GM12878 (cell line): ENCODE measurements around the gene MYLK4. TPM values are rescaled to one million over a fixed set of nuclear protein-coding genes. Genes with fewer than 3 reads are reported as not detected.

Source experiments
- FOXK2 ChIP-seq: fragments of 450-650 bp; IDR thresholded peaks from 2 replicates; pipeline ENCODE4 v1.6.1; 2017; ENCODE audit warnings: mild to moderate bottlenecking, moderate library complexity
- KAT2A ChIP-seq: conservative IDR thresholded peaks from 2 replicates; pipeline ENCODE4 v1.6.1; 2011; ENCODE audit warnings: low read depth, low read length; ENCODE audit not compliant: control insufficient read depth
- polyA plus RNA-seq, 11 experiments: library from polyadenylated mRNA; depleted of rRNA in 4 of 11; unstranded in 6 of 11; stranded (reverse) in 5 of 11; fragments of >200 nt; fragmentation: Nextera tagmentation in 4 of 11; fragmentation: Illumina TruSeq in 1 of 11; extraction: Ambion mirVana in 4 of 11; extraction: Trizol in 1 of 11; gene quantifications; 1 replicate in 1 of 11; 2 replicates in 10 of 11; pipeline versions ENCODE4 v1.2.1 to v1.2.3, GENCODE V29; 2011 to 2016; ENCODE audit warnings: inconsistent platforms in 2 of 11, missing spikeins in 2 of 11, low read depth in 1 of 11
- total RNA-seq, 4 experiments: library from RNA; depleted of rRNA in 3 of 4; stranded (reverse); fragments of >200 nt in 3 of 4; fragmentation: Illumina TruSeq in 1 of 4; extraction: Trizol in 1 of 4; gene quantifications; 2 replicates each; pipeline versions ENCODE4 v1.2.1 to v1.2.3, GENCODE V29; 2013 to 2021
- TF ChIP-seq, protein P1 (sequence below): fragments of 450-650 bp; IDR thresholded peaks from 2 replicates; pipeline ENCODE4 v1.6.1; 2018; ENCODE audit warnings: mild to moderate bottlenecking, low read depth, moderate library complexity; ENCODE audit not compliant: partially characterized antibody
- TF ChIP-seq, protein P2 (sequence below): IDR thresholded peaks from 2 replicates; pipeline ENCODE4 v1.6.1; 2011; ENCODE audit warnings: low read depth, low read length, improper control_type of control experiment, borderline replicate concordance
- TF ChIP-seq, protein P3 (sequence below): fragments of 450-650 bp; IDR thresholded peaks from 2 replicates; pipeline ENCODE4 v1.6.1; 2014; ENCODE audit warnings: mild to moderate bottlenecking

The MYLK4 gene
- total and polyA plus RNA-seq, 10 of the 15 experiments (the other 5 are each of a cell fraction or from before 2014, with no cell fraction given): under 0.01 to 0.09 (median 0.05) TPM; not detected in 1

DNA sequence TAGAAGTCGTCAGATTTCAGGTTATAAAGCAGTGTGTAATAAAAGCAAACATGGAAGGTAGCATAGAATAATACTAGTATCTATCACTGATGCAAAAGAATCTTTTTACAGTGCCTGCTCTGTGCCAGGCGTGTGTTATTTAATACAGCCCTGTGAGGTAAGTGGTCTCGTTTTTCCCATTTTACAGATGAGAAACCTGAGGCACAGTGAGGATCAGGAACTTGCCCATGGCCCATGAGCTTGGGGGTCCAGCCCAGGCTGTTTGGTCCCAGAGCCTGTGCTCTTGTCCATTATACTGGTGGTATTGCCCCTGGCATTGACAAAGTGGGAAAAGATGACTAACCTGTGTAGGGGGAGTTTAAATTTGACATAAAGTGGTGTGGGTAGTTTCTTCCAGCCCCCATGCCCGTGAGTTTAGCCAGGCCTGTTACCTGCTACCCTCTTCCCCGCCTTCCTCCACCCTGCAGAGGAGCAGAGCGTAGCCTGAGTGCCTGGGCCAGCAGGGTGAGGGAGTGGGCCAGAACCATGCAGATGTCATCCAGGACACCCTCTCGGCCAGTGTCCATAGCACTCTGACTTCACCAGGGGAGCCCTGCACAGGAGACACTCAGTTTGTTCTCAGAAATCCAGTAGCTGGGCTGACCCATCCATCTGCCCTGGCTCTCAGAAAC lies 31.1 kb upstream of the MYLK4 start (continued):
- TF ChIP-seq, protein P1, sequence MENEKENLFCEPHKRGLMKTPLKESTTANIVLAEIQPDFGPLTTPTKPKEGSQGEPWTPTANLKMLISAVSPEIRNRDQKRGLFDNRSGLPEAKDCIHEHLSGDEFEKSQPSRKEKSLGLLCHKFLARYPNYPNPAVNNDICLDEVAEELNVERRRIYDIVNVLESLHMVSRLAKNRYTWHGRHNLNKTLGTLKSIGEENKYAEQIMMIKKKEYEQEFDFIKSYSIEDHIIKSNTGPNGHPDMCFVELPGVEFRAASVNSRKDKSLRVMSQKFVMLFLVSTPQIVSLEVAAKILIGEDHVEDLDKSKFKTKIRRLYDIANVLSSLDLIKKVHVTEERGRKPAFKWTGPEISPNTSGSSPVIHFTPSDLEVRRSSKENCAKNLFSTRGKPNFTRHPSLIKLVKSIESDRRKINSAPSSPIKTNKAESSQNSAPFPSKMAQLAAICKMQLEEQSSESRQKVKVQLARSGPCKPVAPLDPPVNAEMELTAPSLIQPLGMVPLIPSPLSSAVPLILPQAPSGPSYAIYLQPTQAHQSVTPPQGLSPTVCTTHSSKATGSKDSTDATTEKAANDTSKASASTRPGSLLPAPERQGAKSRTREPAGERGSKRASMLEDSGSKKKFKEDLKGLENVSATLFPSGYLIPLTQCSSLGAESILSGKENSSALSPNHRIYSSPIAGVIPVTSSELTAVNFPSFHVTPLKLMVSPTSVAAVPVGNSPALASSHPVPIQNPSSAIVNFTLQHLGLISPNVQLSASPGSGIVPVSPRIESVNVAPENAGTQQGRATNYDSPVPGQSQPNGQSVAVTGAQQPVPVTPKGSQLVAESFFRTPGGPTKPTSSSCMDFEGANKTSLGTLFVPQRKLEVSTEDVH: no peak
- TF ChIP-seq, protein P2, sequence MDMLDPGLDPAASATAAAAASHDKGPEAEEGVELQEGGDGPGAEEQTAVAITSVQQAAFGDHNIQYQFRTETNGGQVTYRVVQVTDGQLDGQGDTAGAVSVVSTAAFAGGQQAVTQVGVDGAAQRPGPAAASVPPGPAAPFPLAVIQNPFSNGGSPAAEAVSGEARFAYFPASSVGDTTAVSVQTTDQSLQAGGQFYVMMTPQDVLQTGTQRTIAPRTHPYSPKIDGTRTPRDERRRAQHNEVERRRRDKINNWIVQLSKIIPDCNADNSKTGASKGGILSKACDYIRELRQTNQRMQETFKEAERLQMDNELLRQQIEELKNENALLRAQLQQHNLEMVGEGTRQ: no peak
- TF ChIP-seq KAT2A (no peak), FOXK2 (no peak)
- TF ChIP-seq, protein P3, sequence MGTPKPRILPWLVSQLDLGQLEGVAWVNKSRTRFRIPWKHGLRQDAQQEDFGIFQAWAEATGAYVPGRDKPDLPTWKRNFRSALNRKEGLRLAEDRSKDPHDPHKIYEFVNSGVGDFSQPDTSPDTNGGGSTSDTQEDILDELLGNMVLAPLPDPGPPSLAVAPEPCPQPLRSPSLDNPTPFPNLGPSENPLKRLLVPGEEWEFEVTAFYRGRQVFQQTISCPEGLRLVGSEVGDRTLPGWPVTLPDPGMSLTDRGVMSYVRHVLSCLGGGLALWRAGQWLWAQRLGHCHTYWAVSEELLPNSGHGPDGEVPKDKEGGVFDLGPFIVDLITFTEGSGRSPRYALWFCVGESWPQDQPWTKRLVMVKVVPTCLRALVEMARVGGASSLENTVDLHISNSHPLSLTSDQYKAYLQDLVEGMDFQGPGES: no peak
